Measurements from ENCODE around the gene RRP8. TPM values are rescaled to one million over a fixed set of nuclear protein-coding genes. Genes with fewer than 3 reads are reported as not detected.

RRP8 gene
- total RNA-seq, 1 donor = 19.0 TPM

- no peaks in the 10 kb centered on the region for H3K27me3 ChIP-seq (ENCODE audit: insufficient read depth, low read length)
- H3K9me3 ChIP-seq (ENCODE audit: low read depth, low read length) = no peaks in the 10 kb centered on the region
- no peaks in the 10 kb centered on the region for H3K4me1 ChIP-seq (ENCODE audit: insufficient read depth, low read length)
- H3K4me3 ChIP-seq (ENCODE audit: low read length) = no peak overlapping the region
These were observed 26.7 kb downstream of the RRP8 start for GRCh38 chr11:6576471-6577373.

GRCh38 chr11:6574816-6575715 lies 28.4 kb downstream of the RRP8 start:
- no peak overlapping the region for H3K4me3 ChIP-seq (ENCODE audit: low read length)
- H3K27me3 ChIP-seq (ENCODE audit: insufficient read depth, low read length) = no peaks in the 10 kb centered on the region
- no peaks in the 10 kb centered on the region for H3K4me1 ChIP-seq (ENCODE audit: insufficient read depth, low read length)
- H3K9me3 ChIP-seq (ENCODE audit: low read depth, low read length) = no peaks in the 10 kb centered on the region

DNA sequence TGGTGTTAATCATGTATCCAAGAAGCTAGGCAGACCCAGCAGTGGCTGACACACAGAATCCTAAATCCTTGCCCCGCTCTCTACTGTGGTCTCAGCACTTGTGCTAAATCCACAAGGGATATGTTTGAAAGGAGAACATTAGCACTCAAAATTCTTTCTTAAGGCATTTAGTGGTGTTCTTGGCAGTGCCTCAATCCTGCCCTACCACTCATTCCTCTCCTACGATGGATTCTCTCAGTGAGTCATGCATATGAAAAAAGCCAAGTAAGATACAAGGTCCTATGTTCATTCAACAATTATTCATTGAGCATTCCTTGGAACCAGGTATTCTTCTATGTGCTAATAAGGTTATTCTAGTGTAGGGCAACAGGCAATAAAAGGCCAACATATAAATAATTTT lies 31.2 kb downstream of the RRP8 start:
- Histone ChIP-seq H3K4me3 (ENCODE audit: low read length) (no peak overlapping the region), H3K27me3 (ENCODE audit: insufficient read depth, low read length) (no peaks in the 10 kb centered on the region), H3K9me3 (ENCODE audit: low read depth, low read length) (no peaks in the 10 kb centered on the region), H3K4me1 (ENCODE audit: insufficient read depth, low read length) (no peaks in the 10 kb centered on the region)

DNA sequence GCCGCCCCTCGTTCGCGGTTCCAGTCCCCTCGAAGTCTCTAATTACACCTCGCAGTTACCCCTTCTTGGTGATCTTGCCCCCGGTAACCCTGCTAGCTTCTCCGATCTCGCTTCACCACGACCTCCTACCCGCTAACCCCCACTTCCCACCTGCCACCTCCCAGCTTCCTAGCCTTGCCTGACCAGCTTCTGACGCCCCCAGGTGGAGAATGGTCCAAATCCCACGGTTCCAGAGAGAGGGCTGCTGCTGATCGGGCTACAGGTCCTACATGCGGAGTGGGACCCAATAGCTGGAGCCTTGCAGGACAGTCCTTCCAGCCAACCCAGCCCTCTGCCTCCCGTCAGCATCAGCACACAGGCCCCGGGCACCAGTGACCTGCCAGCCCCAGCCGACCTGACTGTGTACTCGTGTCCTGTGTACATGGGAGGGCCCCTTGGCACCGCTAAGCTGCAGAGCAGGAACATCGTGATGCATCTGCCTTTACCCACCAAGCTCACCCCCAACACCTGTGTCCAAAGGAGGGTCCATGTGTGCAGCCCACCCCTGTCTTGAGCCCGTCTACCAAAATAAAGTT lies 31.9 kb downstream of the RRP8 start:
- Histone ChIP-seq H3K4me1 (ENCODE audit: insufficient read depth, low read length) (no peaks in the 10 kb centered on the region), H3K27me3 (ENCODE audit: insufficient read depth, low read length) (no peaks in the 10 kb centered on the region), H3K4me3 (ENCODE audit: low read length) (no peak overlapping the region)

DNA sequence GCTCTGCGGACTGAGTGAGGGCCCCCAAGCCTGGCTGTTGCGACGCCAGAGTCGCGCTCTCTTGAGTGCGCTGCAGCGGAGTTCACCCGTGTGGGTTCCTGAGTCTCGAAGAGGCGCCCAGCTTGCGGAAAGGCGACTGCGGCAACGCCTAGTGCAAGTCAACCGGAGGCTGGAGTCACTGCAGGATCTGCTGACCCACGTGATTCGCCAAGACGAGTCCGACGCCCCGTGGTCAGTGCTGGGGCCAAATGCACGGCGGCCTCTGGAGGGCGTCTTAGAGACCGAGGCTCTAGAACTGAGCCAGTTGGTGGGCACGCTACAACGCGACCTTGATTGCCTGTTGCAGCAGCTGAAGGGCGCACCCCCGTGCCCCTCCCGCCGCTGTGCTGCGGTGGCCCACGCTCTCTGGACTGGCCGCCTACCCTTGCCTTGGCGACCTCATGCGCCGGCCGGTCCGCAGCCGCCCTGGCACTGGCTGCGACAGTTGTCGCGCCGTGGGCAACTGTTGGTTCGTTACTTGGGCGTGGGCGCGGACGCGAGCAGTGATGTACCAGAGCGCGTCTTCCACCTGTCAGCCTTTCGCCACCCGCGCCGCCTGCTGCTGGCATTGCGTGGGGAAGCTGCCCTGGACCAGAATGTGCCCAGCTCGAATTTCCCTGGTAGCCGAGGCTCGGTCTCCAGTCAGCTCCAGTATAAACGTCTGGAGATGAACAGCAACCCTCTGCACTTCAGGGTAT lies 32.6 kb downstream of the RRP8 start:
- Histone ChIP-seq H3K4me3 (ENCODE audit: low read length) (no peak overlapping the region), H3K4me1 (ENCODE audit: insufficient read depth, low read length) (no peaks in the 10 kb centered on the region), H3K27me3 (ENCODE audit: insufficient read depth, low read length) (no peaks in the 10 kb centered on the region), H3K9me3 (ENCODE audit: low read depth, low read length) (no peaks in the 10 kb centered on the region)

More for the DNA sequence above, 31.9 kb downstream of the RRP8 start:
- no peaks in the 10 kb centered on the region for H3K9me3 ChIP-seq (ENCODE audit: low read depth, low read length)

GRCh38 chr11:6569706-6570105 lies 33.7 kb downstream of the RRP8 start:
- no peaks in the 10 kb centered on the region for H3K9me3 ChIP-seq (ENCODE audit: low read depth, low read length)
- H3K27me3 ChIP-seq (ENCODE audit: insufficient read depth, low read length) = no peaks in the 10 kb centered on the region
- H3K4me3 ChIP-seq (ENCODE audit: low read length) = no peak overlapping the region
- H3K4me1 ChIP-seq (ENCODE audit: insufficient read depth, low read length) = no peaks in the 10 kb centered on the region

- Histone ChIP-seq H3K9me3 (ENCODE audit: low read depth, low read length) (no peaks in the 10 kb centered on the region), H3K4me1 (ENCODE audit: insufficient read depth, low read length) (no peaks in the 10 kb centered on the region), H3K4me3 (ENCODE audit: low read length) (no peak overlapping the region)
These were observed 35.1 kb downstream of the RRP8 start for GRCh38 chr11:6568191-6568918.

GRCh38 chr11:6567371-6567745 lies 36.1 kb downstream of the RRP8 start:
- H3K9me3 ChIP-seq (ENCODE audit: low read depth, low read length) = no peaks in the 10 kb centered on the region
- no peaks in the 10 kb centered on the region for H3K27me3 ChIP-seq (ENCODE audit: insufficient read depth, low read length)
- H3K4me1 ChIP-seq (ENCODE audit: insufficient read depth, low read length) = no peaks in the 10 kb centered on the region
- H3K4me3 ChIP-seq (ENCODE audit: low read length) = no peak overlapping the region

More at GRCh38 chr11:6568191-6568918, 35.1 kb downstream of the RRP8 start:
- no peaks in the 10 kb centered on the region for H3K27me3 ChIP-seq (ENCODE audit: insufficient read depth, low read length)

DNA sequence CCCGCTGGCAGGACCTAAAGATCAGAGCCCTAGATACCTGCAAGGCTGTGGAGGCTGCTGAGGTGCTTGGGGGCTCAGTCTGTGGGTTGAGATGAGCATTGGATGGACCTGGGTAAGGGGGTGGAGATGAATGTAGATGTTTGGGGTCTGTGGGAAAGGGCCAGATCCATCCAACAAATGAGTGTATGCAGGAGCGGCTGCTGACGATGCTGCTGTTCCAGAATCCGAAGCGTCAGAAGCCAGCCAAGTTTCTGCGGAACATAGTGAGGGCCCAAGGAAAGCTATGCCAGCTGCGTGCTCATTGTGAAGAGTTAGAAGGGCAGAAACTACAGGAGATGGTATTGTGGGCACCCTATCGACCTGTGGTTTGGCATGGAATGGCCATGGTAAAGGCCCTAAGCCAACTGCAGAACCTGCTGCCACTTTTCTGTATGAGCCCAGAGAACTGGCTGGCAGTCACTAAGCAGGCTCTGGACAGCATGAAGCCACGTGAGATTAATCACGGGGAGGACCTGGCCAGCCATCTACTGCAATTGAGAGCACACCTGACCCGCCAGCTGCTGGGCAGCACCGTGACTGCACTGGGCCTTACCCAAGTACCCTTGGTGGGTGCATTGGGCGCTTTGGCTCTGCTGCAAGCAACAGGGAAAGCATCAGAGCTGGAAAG lies 36.6 kb downstream of the RRP8 start:
- H3K4me3 ChIP-seq (ENCODE audit: low read length) = no peak overlapping the region

GRCh38 chr11:6565988-6566703 lies 37.3 kb downstream of the RRP8 start:
- Histone ChIP-seq H3K4me1 (ENCODE audit: insufficient read depth, low read length) (no peaks in the 10 kb centered on the region), H3K9me3 (ENCODE audit: low read depth, low read length) (no peaks in the 10 kb centered on the region), H3K4me3 (ENCODE audit: low read length) (no peak overlapping the region), H3K27me3 (ENCODE audit: insufficient read depth, low read length) (no peaks in the 10 kb centered on the region)

More for the DNA sequence above, 36.6 kb downstream of the RRP8 start:
- Histone ChIP-seq H3K9me3 (ENCODE audit: low read depth, low read length) (no peaks in the 10 kb centered on the region), H3K27me3 (ENCODE audit: insufficient read depth, low read length) (no peaks in the 10 kb centered on the region), H3K4me1 (ENCODE audit: insufficient read depth, low read length) (no peaks in the 10 kb centered on the region)

GRCh38 chr11:6565325-6565724 lies 38.1 kb downstream of the RRP8 start:
- Histone ChIP-seq H3K9me3 (ENCODE audit: low read depth, low read length) (no peaks in the 10 kb centered on the region), H3K4me3 (ENCODE audit: low read length) (no peak overlapping the region), H3K4me1 (ENCODE audit: insufficient read depth, low read length) (no peaks in the 10 kb centered on the region), H3K27me3 (ENCODE audit: insufficient read depth, low read length) (no peaks in the 10 kb centered on the region)

DNA sequence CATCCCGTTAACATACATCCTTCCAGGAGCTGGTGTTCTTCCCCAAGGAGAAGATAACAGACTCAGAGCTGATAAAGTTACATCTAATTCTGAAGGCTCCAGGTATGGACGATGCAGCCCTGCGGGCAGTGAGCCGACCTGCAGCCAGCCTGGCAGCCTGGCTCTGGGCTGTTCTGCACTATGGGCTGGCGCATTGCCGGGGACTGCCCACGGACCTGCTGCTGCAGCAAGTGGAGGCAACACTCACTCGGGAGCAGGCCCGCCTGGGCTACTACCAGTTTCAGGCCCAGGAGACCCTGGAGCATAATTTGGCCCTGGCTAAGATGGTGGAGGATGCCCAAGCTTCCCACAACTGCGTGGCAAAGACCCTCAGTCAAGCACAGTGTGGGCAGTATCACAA lies 39.7 kb downstream of the RRP8 start:
- no peak overlapping the region for H3K4me3 ChIP-seq (ENCODE audit: low read length)
- H3K4me1 ChIP-seq (ENCODE audit: insufficient read depth, low read length) = no peaks in the 10 kb centered on the region
- no peaks in the 10 kb centered on the region for H3K9me3 ChIP-seq (ENCODE audit: low read depth, low read length)
- H3K27me3 ChIP-seq (ENCODE audit: insufficient read depth, low read length) = no peaks in the 10 kb centered on the region

DNA sequence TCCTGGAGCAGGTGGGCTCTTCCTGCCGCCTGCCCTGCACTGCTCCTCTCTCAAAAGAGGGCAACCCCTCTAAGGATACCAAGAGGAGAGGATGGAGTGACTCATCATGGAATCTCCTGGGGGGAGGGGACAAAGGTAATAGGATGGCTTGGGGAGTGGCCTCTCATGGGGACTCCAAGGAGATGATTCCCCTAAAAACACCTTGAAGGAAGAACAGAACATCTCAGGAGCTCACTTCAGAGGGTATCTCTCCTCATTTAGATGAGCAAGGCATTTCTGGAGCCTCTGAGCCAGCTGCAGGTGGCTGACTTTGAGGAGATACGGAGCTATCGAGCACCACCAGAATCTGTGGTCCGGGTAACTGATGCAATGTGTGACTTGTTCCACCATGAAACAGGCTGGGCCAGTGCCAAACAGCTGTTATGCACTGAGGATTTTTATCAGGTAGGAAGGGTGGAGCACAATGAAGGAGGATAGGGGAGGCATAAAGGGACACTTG lies 40.2 kb downstream of the RRP8 start:
- Histone ChIP-seq H3K9me3 (ENCODE audit: low read depth, low read length) (no peaks in the 10 kb centered on the region), H3K27me3 (ENCODE audit: insufficient read depth, low read length) (no peaks in the 10 kb centered on the region), H3K4me3 (ENCODE audit: low read length) (no peak overlapping the region), H3K4me1 (ENCODE audit: insufficient read depth, low read length) (no peaks in the 10 kb centered on the region)
